H1 (cell line): Measurements from ENCODE around the gene FBN2. TPM values are rescaled to one million over a fixed set of nuclear protein-coding genes. Genes with fewer than 3 reads are reported as not detected.

Source experiments
- CTCF ChIA-PET: fragments of 300-600 bp; sonication (Branson Sonifier 250); formaldehyde crosslinking; loops from one replicate; lab custom pipeline; 2021; ENCODE audit not compliant: partially characterized antibody; lab: Charles Lee
- POLR2A ChIA-PET: fragments of 300-600 bp; sonication (Branson Sonifier 250); formaldehyde crosslinking; loops from one replicate; lab custom pipeline; 2021; ENCODE audit warnings: inconsistent platforms; ENCODE audit not compliant: partially characterized antibody; lab: Charles Lee
- DNase-seq, 2 experiments: peaks; one replicate each; pipeline versions ENCODE4 v3.0.0 to v3.0.0-alpha.2; 2010 to 2022; ENCODE audit warnings: low spot score in 2 of 2, low read depth in 1 of 2, mixed read lengths in 1 of 2
- FAIRE-seq: peaks from 2 replicates; lab custom pipeline; 2011; peaks lifted over from hg19 to GRCh38; lab: Jason Lieb, UNC
- H2AFZ ChIP-seq: 2 replicates; pipeline ENCODE4 v1.8.1; 2012; ENCODE audit warnings: low read length, inconsistent platforms
- H2AK5ac ChIP-seq: 2 replicates; pipeline ENCODE4 v1.6.1; 2013; ENCODE audit warnings: low read depth, low read length
- H2BK120ac ChIP-seq: replicated peaks from 2 replicates; pipeline ENCODE3; 2013; ENCODE audit warnings: low read depth, low read length, inconsistent platforms
- H2BK12ac ChIP-seq: 2 replicates; pipeline ENCODE4 v1.6.1; 2013; ENCODE audit warnings: low read depth, low read length
- H2BK15ac ChIP-seq: 2 replicates; pipeline ENCODE4 v1.6.1; 2013; ENCODE audit warnings: low read length
- H2BK20ac ChIP-seq: 2 replicates; pipeline ENCODE4 v1.6.1; 2013; ENCODE audit warnings: low read length
- H2BK5ac ChIP-seq: 2 replicates; pipeline ENCODE4 v1.6.1; 2013; ENCODE audit warnings: low read depth, low read length
- H3K14ac ChIP-seq: 2 replicates; pipeline ENCODE4 v1.6.1; 2013; ENCODE audit warnings: inconsistent platforms; ENCODE audit not compliant: insufficient read length
- H3K18ac ChIP-seq: 2 replicates; pipeline ENCODE4 v1.6.1; 2013; ENCODE audit warnings: low read length; ENCODE audit errors: extremely low read depth
- H3K23ac ChIP-seq: 2 replicates; pipeline ENCODE4 v1.6.1; 2013; ENCODE audit warnings: inconsistent platforms; ENCODE audit not compliant: insufficient read length
- H3K23me2 ChIP-seq: 2 replicates; pipeline ENCODE4 v1.6.1; 2013; ENCODE audit warnings: low read depth, low read length
- H3K27ac ChIP-seq: 2 replicates; pipeline ENCODE4 v1.6.1; 2011; ENCODE audit warnings: low read depth, low read length, inconsistent platforms
- H3K27me3 ChIP-seq, 4 experiments: replicated peaks in 1 of 4; 1 replicate in 1 of 4; 2 replicates in 3 of 4; pipeline versions ENCODE4 v1.6.1 to v1.8.1; 2011 to 2013; ENCODE audit warnings: low read length in 3 of 4, mild to moderate bottlenecking in 3 of 4, inconsistent platforms in 2 of 4, mixed read lengths in 2 of 4, moderate library complexity in 1 of 4; ENCODE audit not compliant: control insufficient read depth in 3 of 4, insufficient read depth in 3 of 4; ENCODE audit errors: extremely low read depth in 1 of 4
- H3K36me3 ChIP-seq, 4 experiments: 2 replicates each; pipeline versions ENCODE4 v1.6.1 to v1.8.1; 2011 to 2013; ENCODE audit warnings: mild to moderate bottlenecking in 4 of 4, low read length in 3 of 4, moderate library complexity in 2 of 4, control low read depth in 1 of 4, inconsistent platforms in 1 of 4; ENCODE audit not compliant: insufficient read depth in 4 of 4, control insufficient read depth in 2 of 4
- H3K4ac ChIP-seq: replicated peaks from 2 replicates; pipeline ENCODE3; 2013; ENCODE audit warnings: low read length, low read depth, mixed read lengths, inconsistent platforms; ENCODE audit not compliant: insufficient read length
- H3K4me1 ChIP-seq, 4 experiments: replicated peaks in 1 of 4; 1 replicate in 1 of 4; 2 replicates in 3 of 4; pipeline versions ENCODE4 v1.6.1 to v1.8.1; 2011 to 2013; ENCODE audit warnings: low read length in 3 of 4, inconsistent platforms in 2 of 4, mixed read lengths in 1 of 4; ENCODE audit not compliant: insufficient read depth in 4 of 4, control insufficient read depth in 3 of 4
- H3K4me2 ChIP-seq, 2 experiments: 2 replicates each; pipeline versions ENCODE4 v1.6.1 to v1.8.1; 2011 to 2013; ENCODE audit warnings: low read depth in 2 of 2, low read length in 2 of 2, control low read depth in 1 of 2, inconsistent platforms in 1 of 2, mild to moderate bottlenecking in 1 of 2; ENCODE audit not compliant: insufficient read depth in 1 of 2
- H3K4me3 ChIP-seq, 4 experiments: fragments of 200-600, 300-600 bp in 1 of 4; sonication (generic), shearing (Covaris generic), sonication (Bioruptor Twin) in 1 of 4; 2 replicates each; pipeline versions ENCODE4 v1.5.1 to v1.8.1; 2011 to 2016; ENCODE audit warnings: low read length in 4 of 4, low read depth in 3 of 4, control low read depth in 2 of 4, inconsistent platforms in 2 of 4, mild to moderate bottlenecking in 2 of 4, mixed read lengths in 1 of 4, moderate library complexity in 1 of 4; ENCODE audit not compliant: insufficient read depth in 2 of 4; ENCODE audit errors: extremely low read depth in 1 of 4
- H3K56ac ChIP-seq: replicated peaks from 2 replicates; pipeline ENCODE3; 2013; ENCODE audit warnings: low read depth, mild to moderate bottlenecking, mixed read lengths, low read length, inconsistent platforms; ENCODE audit not compliant: insufficient read length
- H3K79me1 ChIP-seq: 2 replicates; pipeline ENCODE4 v1.6.1; 2013; ENCODE audit warnings: low read depth, low read length, control low read depth
- H3K79me2 ChIP-seq, 2 experiments: 2 replicates each; pipeline versions ENCODE4 v1.6.1 to v1.8.1; 2012 to 2013; ENCODE audit warnings: low read length in 2 of 2, mild to moderate bottlenecking in 2 of 2, inconsistent platforms in 1 of 2; ENCODE audit not compliant: insufficient read depth in 2 of 2, control insufficient read depth in 1 of 2
- H3K9ac ChIP-seq, 4 experiments: replicated peaks in 1 of 4; 1 replicate in 1 of 4; 2 replicates in 3 of 4; pipeline versions ENCODE4 v1.6.1 to v1.8.1; 2011 to 2013; ENCODE audit warnings: low read depth in 3 of 4, low read length in 3 of 4, control low read depth in 2 of 4, mild to moderate bottlenecking in 2 of 4, moderate library complexity in 2 of 4, inconsistent platforms in 1 of 4; ENCODE audit errors: extremely low read depth in 1 of 4
- H3K9me3 ChIP-seq, 2 experiments: 2 replicates each; pipeline versions ENCODE4 v1.6.1 to v1.8.1; 2012 to 2013; ENCODE audit warnings: mild to moderate bottlenecking in 2 of 2, moderate library complexity in 2 of 2, control low read depth in 1 of 2, inconsistent platforms in 1 of 2, low read depth in 1 of 2, low read length in 1 of 2, mixed read lengths in 1 of 2; ENCODE audit not compliant: insufficient read depth in 2 of 2
- H4K20me1 ChIP-seq, 2 experiments: replicated peaks in 1 of 2; 2 replicates each; pipeline versions ENCODE3 to v1.8.1; 2011 to 2013; ENCODE audit warnings: inconsistent platforms in 2 of 2, low read length in 2 of 2, mild to moderate bottlenecking in 1 of 2; ENCODE audit not compliant: insufficient read depth in 2 of 2, control insufficient read depth in 1 of 2
- H4K5ac ChIP-seq: 2 replicates; pipeline ENCODE4 v1.6.1; 2013; ENCODE audit warnings: low read length, low read depth, mixed read lengths, inconsistent platforms; ENCODE audit not compliant: insufficient read length
- H4K8ac ChIP-seq: 2 replicates; pipeline ENCODE4 v1.8.0; 2013; ENCODE audit warnings: mild to moderate bottlenecking, moderate library complexity, low read length, inconsistent platforms; ENCODE audit not compliant: insufficient read depth; ENCODE audit errors: extremely low read depth
- H4K91ac ChIP-seq: replicated peaks from 2 replicates; pipeline ENCODE3; 2013; ENCODE audit warnings: low read length, mixed read lengths, inconsistent platforms; ENCODE audit not compliant: insufficient read length
- ATF3 ChIP-seq: IDR thresholded peaks from 2 replicates; pipeline ENCODE4 v1.6.1; 2011; ENCODE audit warnings: low read depth, mild to moderate bottlenecking, low read length; ENCODE audit not compliant: insufficient read depth
- BCL11A ChIP-seq, 2 experiments: IDR thresholded peaks; one replicate each; pipeline ENCODE4 v1.6.1; 2011; ENCODE audit warnings: low read depth in 2 of 2, low read length in 2 of 2, mild to moderate bottlenecking in 2 of 2
- BRCA1 ChIP-seq: IDR thresholded peaks from 2 replicates; pipeline ENCODE4 v1.6.1; 2012; ENCODE audit warnings: low read depth, low read length, improper control_type of control experiment
- CHD1 ChIP-seq: IDR thresholded peaks from 2 replicates; pipeline ENCODE4 v1.6.1; 2012; ENCODE audit warnings: low read depth, low read length, improper control_type of control experiment
- CHD2 ChIP-seq: IDR thresholded peaks from 2 replicates; pipeline ENCODE4 v1.6.1; 2012; ENCODE audit warnings: low read length, improper control_type of control experiment
- CREB1 ChIP-seq: IDR thresholded peaks from 2 replicates; pipeline ENCODE4 v1.6.1; 2012; ENCODE audit warnings: inconsistent platforms
- EGR1 ChIP-seq: IDR thresholded peaks from 2 replicates; pipeline ENCODE4 v1.6.1; 2011; ENCODE audit warnings: low read depth, low read length, borderline replicate concordance
- HDAC2 ChIP-seq, 2 experiments: fragments of 300-600 bp in 1 of 2; sonication (generic) in 1 of 2; IDR thresholded peaks; 2 replicates each; pipeline ENCODE4 v1.6.1; 2011 to 2012; ENCODE audit warnings: low read depth in 2 of 2, low read length in 2 of 2, mild to moderate bottlenecking in 2 of 2, moderate library complexity in 2 of 2, borderline replicate concordance in 1 of 2, inconsistent platforms in 1 of 2
- HDAC6 ChIP-seq: IDR thresholded peaks from one replicate; pipeline ENCODE4 v1.7.1; 2012; ENCODE audit warnings: low read depth, mild to moderate bottlenecking, inconsistent platforms, low read length, moderate library complexity
- KDM4A ChIP-seq: IDR thresholded peaks from one replicate; pipeline ENCODE4 v1.7.1; 2012; ENCODE audit warnings: low read depth, mild to moderate bottlenecking, moderate library complexity, low read length, inconsistent platforms; ENCODE audit not compliant: severe bottlenecking
- NRF1 ChIP-seq: IDR thresholded peaks from 2 replicates; pipeline ENCODE4 v1.6.1; 2011; ENCODE audit warnings: mild to moderate bottlenecking, low read depth, low read length, improper control_type of control experiment
- POLR2A ChIP-seq, 2 experiments: IDR thresholded peaks; 1 replicate in 1 of 2; 2 replicates in 1 of 2; pipeline ENCODE4 v1.6.1; 2011; ENCODE audit warnings: low read depth in 2 of 2, low read length in 2 of 2, mild to moderate bottlenecking in 2 of 2; ENCODE audit errors: control extremely low read depth in 1 of 2
- POU5F1 ChIP-seq: IDR thresholded peaks from 2 replicates; pipeline ENCODE4 v1.6.1; 2011; ENCODE audit warnings: low read depth, mild to moderate bottlenecking, low read length, moderate library complexity
- SIX5 ChIP-seq: IDR thresholded peaks from 2 replicates; pipeline ENCODE4 v1.6.1; 2011; ENCODE audit warnings: mild to moderate bottlenecking, low read depth, low read length
- SP1 ChIP-seq: IDR thresholded peaks from 2 replicates; pipeline ENCODE4 v1.6.1; 2011; ENCODE audit warnings: low read depth, low read length
- TEAD4 ChIP-seq: IDR thresholded peaks from 2 replicates; pipeline ENCODE4 v1.6.1; 2012; ENCODE audit warnings: low read depth, low read length, inconsistent platforms, mixed read lengths
- WGBS, 2 experiments: shearing (Covaris generic) in 1 of 2; methylation state at CpG; one replicate each; pipeline versions ENCODE4 v1.1.6 to v1.1.7; 2013 to 2015; ENCODE audit warnings: low lambda C conversion rate in 2 of 2, mixed read lengths in 2 of 2, inconsistent platforms in 1 of 2, low coverage in 1 of 2, missing lambda C conversion rate in 1 of 2; ENCODE audit not compliant: insufficient replicate concordance in 2 of 2, insufficient coverage in 1 of 2, insufficient read length in 1 of 2; ENCODE audit errors: extremely low coverage in 1 of 2, missing lambda C conversion rate in 1 of 2; 5-methylcytosine and 5-hydroxymethylcytosine counted together
- polyA plus RNA-seq, 7 experiments: library from polyadenylated mRNA; depleted of rRNA in 3 of 7; stranded (reverse) in 5 of 7; unstranded in 2 of 7; fragments of >200 nt in 5 of 7; fragments of 200-250 nt in 2 of 7; gene quantifications; 1 replicate in 5 of 7; 2 replicates in 1 of 7; 4 replicates in 1 of 7; pipeline versions ENCODE4 v1.2.1 to v1.2.3, GENCODE V29; 2011 to 2013; ENCODE audit warnings: missing spikeins in 2 of 7, mixed read lengths in 2 of 7
- total RNA-seq: library from RNA; stranded (reverse); fragmentation: NEBNext Ultra II Directional; extraction: Animal tissue kit (Norgen Biotek cat#: 25700); gene quantifications from 2 replicates; pipeline ENCODE4 v1.2.1, GENCODE V29; 2021

FBN2 gene
- total and polyA plus RNA-seq, 2 of the 8 experiments (the other 6 are each of a cell fraction or from before 2014, with no cell fraction given), result 14.1 to 16.3 TPM

GRCh38 chr5:128237000-128237399 lies 301.0 kb downstream of the FBN2 start:
- Histone ChIP-seq H3K23ac (no peak overlapping the region), H3K4me1 (no peaks in the 10 kb centered on the region), H2BK120ac (no peak overlapping the region), H4K5ac (no peak overlapping the region), H2BK15ac (no peak overlapping the region), H3K27me3 (no peaks in the 10 kb centered on the region), H2BK20ac (no peak overlapping the region), H4K8ac (no peak overlapping the region), H2BK12ac (no peak overlapping the region), H3K4me2 (no peak overlapping the region), H3K4ac (no peak overlapping the region), H4K20me1 (no peaks in the 10 kb centered on the region), H3K9me3 (no peaks in the 10 kb centered on the region), H3K36me3 (no peaks in the 10 kb centered on the region), H3K79me2 (no peaks in the 10 kb centered on the region), H3K56ac (no peak overlapping the region), H2BK5ac (no peak overlapping the region), H3K18ac (no peak overlapping the region), H3K14ac (no peak overlapping the region), H4K91ac (no peak overlapping the region), H3K27ac (no peak overlapping the region), H2AFZ (no peak overlapping the region), H3K23me2 (no peaks in the 10 kb centered on the region), H3K79me1 (no peaks in the 10 kb centered on the region), H3K9ac (no peak overlapping the region), H2AK5ac (no peak overlapping the region), H3K4me3 (no peak overlapping the region)
- ChIA-PET CTCF (interaction anchor here (0.9 kb wide), 1 partner anchor 46 kb away, joined by 3 read pairs; no protein-coding TSS in a partner anchor), POLR2A (no interaction called here)
- FAIRE-seq, result no peak
- no peak for TF ChIP-seq EGR1
- TF ChIP-seq BRCA1, result no peak
- TF ChIP-seq TEAD4, result no peak
- TF ChIP-seq SIX5, result no peak
- TF ChIP-seq CREB1, result no peak
- TF ChIP-seq BCL11A (IDR thresholded peaks at IDR 0.05; ENCODE audit: low read depth in 2 of 2, low read length in 2 of 2), result no peak
- no peak for TF ChIP-seq KDM4A
- no peak for TF ChIP-seq CHD1
- TF ChIP-seq SP1, result no peak
- TF ChIP-seq NRF1, result no peak
- no peak for TF ChIP-seq POLR2A (IDR thresholded peaks at IDR 0.05; ENCODE audit: control extremely low read depth in 1 of 2, low read depth in 2 of 2, low read length in 2 of 2)
- no peak for TF ChIP-seq HDAC2 (IDR thresholded peaks at IDR 0.05; ENCODE audit: borderline replicate concordance in 1 of 2, low read depth in 2 of 2, low read length in 2 of 2)
- no peak for TF ChIP-seq HDAC6
- no peak for TF ChIP-seq CHD2
- no peak for TF ChIP-seq POU5F1
- no peak for TF ChIP-seq ATF3
- 91% methylated on average over 2 of the region's 2 CpGs; no CpG with 5 or more reads in 1 of the 2 experiments for WGBS, 2 experiments
- no peak for DNase-seq
